ENCODE data around the gene DYRK1A. TPM values are rescaled to one million over a fixed set of nuclear protein-coding genes. Genes with fewer than 3 reads are reported as not detected.

DYRK1A gene
- 75.9 and 85.6 TPM in 2 replicates for total RNA-seq

DNA sequence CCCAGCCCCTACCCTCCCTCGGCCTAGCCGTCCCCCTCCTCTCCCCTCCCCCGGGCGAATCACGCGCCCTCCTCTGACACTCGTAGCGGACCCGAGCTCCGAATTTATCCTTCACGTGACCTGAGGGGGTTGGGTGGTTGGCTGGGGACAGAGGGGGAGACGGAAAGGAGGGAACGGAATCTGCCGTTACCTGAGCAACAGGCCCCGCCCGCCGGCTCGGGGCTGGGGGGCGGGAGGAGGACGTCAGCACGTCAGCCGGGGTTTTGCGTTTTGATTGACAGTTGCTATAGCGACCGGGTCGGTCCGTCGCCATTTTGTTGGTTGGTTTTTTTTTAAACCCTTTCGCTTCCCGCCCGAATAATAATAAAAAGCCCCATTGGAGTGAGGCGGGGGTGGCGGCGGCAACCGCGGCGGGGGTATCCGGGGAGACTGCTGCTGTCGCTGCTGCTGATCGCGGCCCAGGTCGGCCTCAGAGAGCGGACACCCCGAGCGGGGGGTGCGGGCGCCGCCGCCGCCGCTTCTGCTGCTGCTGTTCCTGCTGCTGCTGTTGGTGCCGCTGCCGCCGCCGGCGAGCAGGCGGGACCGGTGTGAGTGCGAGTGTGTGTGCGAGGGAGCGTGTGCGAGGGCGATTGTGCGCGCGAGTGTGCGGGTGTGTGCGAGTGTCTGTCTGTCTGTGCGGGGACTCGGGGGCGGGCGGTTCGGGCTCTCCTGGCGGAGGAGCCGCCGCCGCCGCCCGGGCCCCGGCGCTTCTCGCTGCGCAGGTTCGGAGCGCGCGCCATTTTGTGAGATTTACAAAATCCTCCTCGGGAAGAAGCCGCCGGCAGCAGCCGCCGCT is at the start of gene DYRK1A:
Gene DYRK1A, plus strand, starts transcription at position 292 of the 835 bp plus-strand sequence. CDS start 53,602 bp downstream, outside the sequence.

Other genes with a start within 250 kb of the DYRK1A start
- 72.8 and 73.7 TPM in 2 replicates for gene VPS26C, start 99.4 kb upstream of the DYRK1A start, total RNA-seq